GM10266 (cell line): ENCODE data around the gene CBLB.

Experiments used
- DNase-seq: peaks from one replicate; pipeline ENCODE4 v3.0.0; 2012; ENCODE audit errors: extremely low spot score
- CTCF ChIP-seq: IDR thresholded peaks from 2 replicates; pipeline ENCODE4 v1.5.1; 2012; ENCODE audit warnings: mild to moderate bottlenecking, low read depth; ENCODE audit not compliant: control insufficient read depth, insufficient read depth; ENCODE audit errors: missing control alignments

Gene CBLB

GRCh38 chr3:105811518-105812193 lies 57.2 kb downstream of the CBLB start:
- DNase-seq = no peak
- TF ChIP-seq CTCF = no peak

GRCh38 chr3:105809208-105809888 lies 59.5 kb downstream of the CBLB start:
- no peak for TF ChIP-seq CTCF
- DNase-seq = no peak

- DNase-seq = no peak
- TF ChIP-seq CTCF = no peak
Measured at GRCh38 chr3:105807701-105808100, 61.1 kb downstream of the CBLB start.

- no peak for DNase-seq
- TF ChIP-seq CTCF = no peak
Measured at GRCh38 chr3:105807146-105807545, 61.7 kb downstream of the CBLB start.

GRCh38 chr3:105806359-105806758 lies 62.5 kb downstream of the CBLB start:
- peak; percentile 22 for DNase-seq
- TF ChIP-seq CTCF = no peak

GRCh38 chr3:105805404-105805803 lies 63.4 kb downstream of the CBLB start:
- DNase-seq = no peak
- no peak for TF ChIP-seq CTCF

GRCh38 chr3:105802118-105802706 lies 66.6 kb downstream of the CBLB start:
- no peak for DNase-seq
- no peak for TF ChIP-seq CTCF
